IPS DF 6.9 (cell line): ENCODE data around the gene MRPL43.

Experiments
- DNase-seq: peaks from one replicate; pipeline ENCODE4 v3.0.0-alpha.2; 2013; ENCODE audit warnings: low read depth, low spot score
- H3K27ac ChIP-seq: one replicate; pipeline ENCODE4 v1.5.1; 2013; ENCODE audit warnings: low read length, control low read depth
- H3K27me3 ChIP-seq: 2 replicates; pipeline ENCODE4 v1.6.1; 2013; ENCODE audit warnings: mild to moderate bottlenecking, low read length; ENCODE audit not compliant: control insufficient read depth, insufficient read depth
- H3K36me3 ChIP-seq: 2 replicates; pipeline ENCODE4 v1.6.1; 2013; ENCODE audit warnings: low read length; ENCODE audit not compliant: control insufficient read depth, insufficient read depth
- H3K4me1 ChIP-seq: 2 replicates; pipeline ENCODE4 v1.6.1; 2013; ENCODE audit warnings: low read length; ENCODE audit not compliant: control insufficient read depth, insufficient read depth
- H3K4me3 ChIP-seq: 2 replicates; pipeline ENCODE4 v1.5.1; 2013; ENCODE audit warnings: mild to moderate bottlenecking, low read length
- H3K9me3 ChIP-seq: 2 replicates; pipeline ENCODE4 v1.6.1; 2013; ENCODE audit warnings: low read length, inconsistent platforms; ENCODE audit not compliant: control insufficient read depth, insufficient read depth
- WGBS: extraction: QIAGEN DNeasy Blood & Tissue Kit; methylation state at CpG from one replicate; pipeline ENCODE4 v1.1.7; 2013; ENCODE audit warnings: mixed read lengths, missing lambda C conversion rate; ENCODE audit not compliant: insufficient read length, insufficient coverage; 5-methylcytosine and 5-hydroxymethylcytosine counted together

MRPL43 gene

DNA sequence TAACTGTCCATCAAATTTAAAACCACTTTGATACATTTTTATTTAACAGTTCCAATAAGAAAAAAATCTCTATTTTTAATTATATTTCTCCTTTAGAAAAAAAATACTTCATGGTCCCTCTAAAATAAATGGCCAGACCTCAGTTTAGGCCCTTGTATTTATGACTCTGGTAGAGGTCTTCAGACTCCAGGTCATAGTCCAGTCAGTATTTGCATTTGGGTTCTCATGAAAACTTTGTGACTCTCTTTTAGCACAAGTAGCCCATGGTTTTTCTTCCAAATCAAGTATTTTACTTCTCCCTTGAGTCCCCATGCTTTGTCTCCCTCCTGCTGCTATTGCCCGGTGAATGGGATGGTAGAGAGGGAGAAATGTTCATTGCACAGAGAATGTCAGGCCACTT is 23.5 kb downstream of the MRPL43 start:
- no peaks in the 10 kb centered on the region for H3K36me3 ChIP-seq
- H3K4me1 ChIP-seq: no peaks in the 10 kb centered on the region
- H3K27ac ChIP-seq: no peak overlapping the region
- H3K9me3 ChIP-seq: no peaks in the 10 kb centered on the region
- H3K4me3 ChIP-seq: no peak overlapping the region
- no peak for DNase-seq
- no CpG with 5 or more reads among the region's 1 CpG for WGBS
- H3K27me3 ChIP-seq: no peaks in the 10 kb centered on the region

DNA sequence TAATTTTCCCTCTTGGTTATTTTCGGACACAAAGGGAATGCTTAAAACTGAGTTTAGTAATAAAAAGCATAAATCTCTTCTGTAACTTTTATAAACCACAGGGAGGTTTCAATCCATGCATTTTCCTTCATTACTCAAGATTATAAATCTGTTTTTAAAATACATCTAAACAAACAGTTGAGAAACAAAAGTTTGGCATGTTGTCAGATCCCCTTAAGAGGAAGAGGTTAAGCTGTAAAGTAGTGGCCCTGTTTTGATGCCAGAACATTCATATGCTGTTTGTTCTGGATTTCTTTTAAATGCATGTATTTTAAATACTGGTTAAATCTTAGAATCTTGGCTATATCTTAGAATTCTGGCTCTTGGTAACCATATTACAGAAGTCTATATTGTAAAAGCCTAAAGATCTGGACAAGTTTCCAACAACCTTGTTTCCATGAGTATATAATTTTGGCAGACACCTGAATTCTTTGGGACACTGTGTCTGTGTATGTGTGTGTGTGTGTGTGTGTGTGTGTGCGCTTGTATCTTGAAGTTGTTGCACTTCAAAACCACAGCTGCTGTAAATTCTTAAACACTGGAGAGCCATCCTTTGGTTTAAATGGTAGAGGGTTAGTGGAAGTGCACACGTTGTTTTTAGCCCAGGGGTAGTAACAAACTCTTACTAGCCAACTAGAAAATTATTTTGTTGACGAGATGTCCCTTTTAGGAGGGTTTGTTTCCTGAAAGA is 24.8 kb downstream of the MRPL43 start:
- Histone ChIP-seq H3K9me3 (no peaks in the 10 kb centered on the region), H3K36me3 (no peaks in the 10 kb centered on the region), H3K27me3 (no peaks in the 10 kb centered on the region), H3K27ac (no peak overlapping the region), H3K4me3 (no peak overlapping the region), H3K4me1 (no peaks in the 10 kb centered on the region)
- WGBS: no CpG with 5 or more reads among the region's 4 CpGs
- no peak for DNase-seq

DNA sequence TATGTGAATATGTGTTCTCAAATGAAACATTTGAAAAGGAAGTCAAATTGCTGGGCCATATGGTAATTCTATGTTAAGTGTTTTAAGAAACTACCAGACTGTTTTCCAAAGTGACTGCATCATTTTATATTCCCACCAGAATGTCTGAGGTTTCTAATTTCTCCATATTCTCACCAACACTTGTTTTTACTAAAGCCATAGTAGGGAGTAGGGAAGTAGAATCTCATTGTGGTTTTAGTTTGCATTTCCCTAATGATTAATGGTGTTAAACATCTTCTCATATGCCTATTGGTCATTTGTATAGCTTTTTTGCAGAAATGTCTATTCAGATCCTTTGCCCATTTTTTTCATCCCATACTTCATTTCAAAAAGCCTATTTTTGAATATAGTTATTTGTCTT is 27.0 kb downstream of the MRPL43 start:
- no peaks in the 10 kb centered on the region for H3K36me3 ChIP-seq
- no peak overlapping the region for H3K27ac ChIP-seq
- DNase-seq: no peak
- H3K27me3 ChIP-seq: no peaks in the 10 kb centered on the region
- no peaks in the 10 kb centered on the region for H3K9me3 ChIP-seq
- H3K4me1 ChIP-seq: no peaks in the 10 kb centered on the region
- no peak overlapping the region for H3K4me3 ChIP-seq

DNA sequence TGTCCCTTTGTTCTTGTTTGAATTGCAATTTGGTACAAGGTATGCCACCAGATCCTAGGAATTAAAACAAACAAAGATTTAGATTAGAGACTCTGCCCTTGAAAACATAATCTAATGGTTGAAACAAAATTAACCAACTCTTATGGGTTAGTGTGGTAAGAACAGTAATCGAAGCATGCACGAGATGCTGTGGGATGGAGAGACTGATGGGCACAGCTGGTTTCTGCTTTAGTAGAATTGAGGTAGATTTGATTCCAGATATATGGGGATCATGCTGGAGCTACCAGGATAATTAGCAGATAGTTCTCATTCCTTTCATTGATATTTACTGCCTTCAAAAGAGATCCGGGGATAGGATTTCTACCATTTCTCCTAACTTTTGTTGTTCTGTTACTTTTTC is 38.4 kb downstream of the MRPL43 start:
- Histone ChIP-seq H3K9me3 (no peaks in the 10 kb centered on the region), H3K4me3 (no peak overlapping the region), H3K4me1 (no peaks in the 10 kb centered on the region), H3K27me3 (no peaks in the 10 kb centered on the region), H3K36me3 (peaks cover 3% of the 10 kb centered on the region; the same call in 1 of the 2 replicates), H3K27ac (no peak overlapping the region)
- DNase-seq: no peak
- WGBS: no CpG with 5 or more reads among the region's 3 CpGs

DNA sequence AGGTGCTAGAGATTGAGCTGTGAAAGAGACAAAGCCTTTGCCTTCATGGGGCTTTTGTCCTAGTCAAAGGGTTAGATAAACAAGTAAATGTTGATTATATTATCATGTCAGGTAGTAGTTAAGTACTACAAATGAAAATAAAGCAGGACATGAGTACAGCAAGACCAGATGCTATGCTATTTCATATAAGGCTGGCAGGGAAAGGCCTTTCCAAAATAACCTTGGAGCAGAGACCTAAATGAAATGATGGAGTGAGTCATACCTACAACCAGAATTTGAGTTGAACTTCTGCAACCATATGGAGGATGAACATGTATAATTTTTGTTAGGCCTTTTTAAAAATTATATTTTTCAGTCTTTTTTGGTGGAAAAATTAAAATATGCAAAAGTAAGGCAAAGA is 41.5 kb downstream of the MRPL43 start:
- no peak for DNase-seq
- Histone ChIP-seq H3K4me1 (no peaks in the 10 kb centered on the region), H3K27ac (no peak overlapping the region), H3K27me3 (no peaks in the 10 kb centered on the region), H3K4me3 (no peak overlapping the region), H3K36me3 (no peaks in the 10 kb centered on the region; the same call in 1 of the 2 replicates), H3K9me3 (no peaks in the 10 kb centered on the region)

DNA sequence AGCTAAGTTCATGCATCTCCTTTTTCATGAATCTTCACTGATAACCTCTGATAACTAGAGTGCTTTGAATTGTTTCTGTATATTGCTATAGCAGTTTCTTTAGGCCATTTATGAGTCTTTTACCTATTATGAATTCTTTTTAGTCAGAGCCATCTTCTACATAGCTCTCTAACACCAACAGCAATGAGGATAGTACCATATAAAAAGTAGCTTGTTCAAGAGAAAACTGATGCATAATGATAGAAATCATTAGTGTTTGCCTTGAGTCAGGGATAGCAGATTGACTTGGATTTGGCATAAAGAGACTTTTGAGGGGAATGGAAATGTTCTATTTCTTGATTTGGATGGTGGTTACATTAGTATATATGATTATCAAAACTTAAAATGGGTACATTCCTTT is 43.8 kb downstream of the MRPL43 start:
- H3K9me3 ChIP-seq: no peaks in the 10 kb centered on the region
- H3K4me3 ChIP-seq: no peak overlapping the region
- no peaks in the 10 kb centered on the region for H3K4me1 ChIP-seq
- H3K27me3 ChIP-seq: no peaks in the 10 kb centered on the region
- no peaks in the 10 kb centered on the region; the same call in 1 of the 2 replicates for H3K36me3 ChIP-seq
- DNase-seq: no peak
- no peak overlapping the region for H3K27ac ChIP-seq

DNA sequence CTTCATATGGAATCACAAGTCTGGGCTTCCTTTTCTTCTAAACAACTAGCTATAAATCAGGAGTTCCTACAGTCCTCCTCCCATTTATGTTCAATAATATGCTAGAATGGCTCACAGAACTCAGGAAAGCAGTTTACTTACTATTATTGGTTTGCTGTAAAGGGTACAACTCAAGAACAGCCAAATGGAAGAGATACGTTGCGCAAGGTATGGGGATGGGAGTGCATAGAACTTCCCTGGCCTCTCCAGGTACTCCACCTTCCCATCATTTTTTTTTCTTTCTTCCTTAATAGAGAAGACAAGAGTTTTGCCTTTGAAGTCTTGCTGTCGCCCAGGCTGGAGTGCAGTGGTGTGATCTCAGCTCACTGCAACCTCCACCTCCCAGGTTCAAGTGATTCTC is 45.1 kb downstream of the MRPL43 start:
- H3K27ac ChIP-seq: no peak overlapping the region
- no CpG with 5 or more reads among the region's 3 CpGs for WGBS
- H3K9me3 ChIP-seq: no peaks in the 10 kb centered on the region
- H3K4me3 ChIP-seq: no peak overlapping the region
- DNase-seq: no peak
- H3K27me3 ChIP-seq: no peaks in the 10 kb centered on the region
- no peaks in the 10 kb centered on the region for H3K4me1 ChIP-seq
- peaks cover 2% of the 10 kb centered on the region; the same call in 1 of the 2 replicates for H3K36me3 ChIP-seq

DNA sequence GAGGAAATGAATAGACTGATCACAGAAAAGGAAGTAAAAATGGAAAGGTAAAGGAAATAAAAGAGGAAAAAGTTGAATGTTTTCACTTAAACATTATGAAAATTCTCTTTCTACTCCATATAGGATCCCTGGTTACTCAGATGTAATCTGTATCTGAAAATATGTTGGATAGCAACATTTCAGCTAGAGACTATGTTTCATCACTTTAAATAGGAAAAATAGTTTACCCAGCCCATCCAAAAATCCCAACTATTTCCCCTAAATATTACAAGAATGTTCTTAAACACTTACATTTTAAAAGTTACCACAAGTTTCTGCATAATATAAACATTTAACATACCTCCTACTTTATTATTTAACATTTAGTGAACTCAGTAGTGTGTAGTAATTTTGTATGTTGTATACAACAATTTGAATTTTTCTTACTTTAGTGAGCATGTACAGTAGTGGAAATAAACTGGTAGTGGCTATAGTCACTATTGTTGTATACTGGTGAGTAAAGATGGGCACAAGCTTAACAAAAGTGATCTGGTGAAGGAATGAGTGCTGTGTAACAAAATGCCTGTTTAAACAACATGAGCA is 47.4 kb downstream of the MRPL43 start:
- H3K27ac ChIP-seq: no peak overlapping the region
- H3K27me3 ChIP-seq: no peaks in the 10 kb centered on the region
- no peak for DNase-seq
- H3K4me3 ChIP-seq: no peak overlapping the region
- peaks cover 2% of the 10 kb centered on the region; the same call in 1 of the 2 replicates for H3K36me3 ChIP-seq
- H3K4me1 ChIP-seq: no peaks in the 10 kb centered on the region
- no peaks in the 10 kb centered on the region for H3K9me3 ChIP-seq
